ENCODE results near the gene LIAS. TPM values are rescaled to one million over a fixed set of nuclear protein-coding genes. Genes with fewer than 3 reads are reported as not detected.
"Not testable (repeated sequence)": the region's sequence is repeated elsewhere in the genome, so short reads cannot be mapped to it uniquely, and the experiment has no call there.

LIAS gene
- total and polyA plus RNA-seq, 5 experiments from 2014 or later: 14.6 to 28.0 (median 20.7) TPM

GRCh38 chr4:39456946-39457763 lies 1.7 kb upstream of the LIAS start:
- Mint-ChIP-seq H3K27me3 (peaks cover 0 to 2% (median 0%) of the 10 kb centered on the region in 5 donors), H3K9me3 (no peaks in the 10 kb centered on the region), H3K36me3 (peaks cover 8 to 72% (median 33%) of the 10 kb centered on the region in 3 donors), H3K4me3 (peak overlapping the region; percentile 87 to 99 (median 97)), H3K27ac (peak overlapping the region; percentile 83 to 100 (median 100)), H3K4me1 (peaks cover 12 to 52% (median 38%) of the 10 kb centered on the region in 4 donors)
- no peak for ATAC-seq
- no peak for DNase-seq
- POLR2A ChIA-PET: interaction anchor here (0.6 to 3.3 kb wide), 8 partner anchors 10 to 338 kb away, joined by 3 to 26 read pairs (median 4); partner anchors contain the start of gene SMIM14

- ATAC-seq: peak; percentile 11
- peaks cover 10 to 52% (median 38%) of the 10 kb centered on the region in 4 donors for H3K4me1 Mint-ChIP-seq
These were observed 723 bp upstream of the LIAS start for GRCh38 chr4:39458161-39458504.

GRCh38 chr4:39464886-39465501 lies 6.1 kb downstream of the LIAS start:
- Mint-ChIP-seq H3K27ac (no peak overlapping the region), H3K4me3 (no peak overlapping the region), H3K36me3 (peaks cover 0 to 51% (median 7%) of the 10 kb centered on the region in 3 donors)

More at GRCh38 chr4:39458161-39458504, 723 bp upstream of the LIAS start:
- POLR2A ChIA-PET: interaction anchor here (0.6 to 3.3 kb wide), 13 partner anchors 9 to 961 kb away, joined by 3 to 26 read pairs (median 6); partner anchors contain the start of genes PDS5A, RFC1, SMIM14 and UBE2K
- peak overlapping the region; percentile 98 to 100 (median 100) for H3K27ac Mint-ChIP-seq
- peaks cover 8 to 68% (median 26%) of the 10 kb centered on the region in 3 donors for H3K36me3 Mint-ChIP-seq
- not testable (repeated sequence) for H3K9me3 Mint-ChIP-seq, DNase-seq, H3K27me3 Mint-ChIP-seq
- H3K4me3 Mint-ChIP-seq: peak overlapping the region; percentile 87 to 99 (median 97)

GRCh38 chr4:39466747-39467146 lies 7.9 kb downstream of the LIAS start:
- H3K36me3 Mint-ChIP-seq: peaks cover 0 to 55% (median 7%) of the 10 kb centered on the region in 3 donors
- ATAC-seq (no peak), DNase-seq (no peak)
- POLR2A ChIA-PET: interaction anchor here (1.0 kb wide), 1 partner anchor 8 kb away, joined by 4 read pairs; the partner anchor contains the start of genes LIAS and RPL9
- H3K4me3 Mint-ChIP-seq: no peak overlapping the region
- H3K27me3 Mint-ChIP-seq: no peaks in the 10 kb centered on the region
- no peak overlapping the region for H3K27ac Mint-ChIP-seq
- H3K9me3 Mint-ChIP-seq: no peaks in the 10 kb centered on the region
- H3K4me1 Mint-ChIP-seq: peaks cover 0 to 7% (median 2%) of the 10 kb centered on the region in 4 donors

More at GRCh38 chr4:39464886-39465501, 6.1 kb downstream of the LIAS start:
- ATAC-seq (no peak), DNase-seq (no peak)
- H3K4me1 Mint-ChIP-seq: peaks cover 0 to 17% (median 4%) of the 10 kb centered on the region in 4 donors
- H3K27me3 Mint-ChIP-seq: no peaks in the 10 kb centered on the region
- no peaks in the 10 kb centered on the region for H3K9me3 Mint-ChIP-seq
- POLR2A ChIA-PET: interaction anchor here (0.6 kb wide), 1 partner anchor 99 kb away, joined by 3 read pairs; no protein-coding TSS in a partner anchor

- no peak for ATAC-seq
- H3K4me3 Mint-ChIP-seq: no peak overlapping the region
- no peak for DNase-seq
- no peak overlapping the region for H3K27ac Mint-ChIP-seq
- POLR2A ChIA-PET: interaction anchor here (1.0 kb wide), 1 partner anchor 9 kb away, joined by 4 read pairs; the partner anchor contains the start of genes LIAS and RPL9
- peaks cover 0 to 58% (median 10%) of the 10 kb centered on the region in 3 donors for H3K36me3 Mint-ChIP-seq
- no peaks in the 10 kb centered on the region for H3K27me3 Mint-ChIP-seq
- no peaks in the 10 kb centered on the region for H3K9me3 Mint-ChIP-seq
- peaks cover 0 to 7% (median 2%) of the 10 kb centered on the region in 4 donors for H3K4me1 Mint-ChIP-seq
These were observed 8.6 kb downstream of the LIAS start for GRCh38 chr4:39467464-39467863.

- H3K36me3 Mint-ChIP-seq: peaks cover 0 to 53% (median 6%) of the 10 kb centered on the region in 3 donors
- no peak overlapping the region for H3K4me3 Mint-ChIP-seq
- POLR2A ChIA-PET: interaction anchor here (0.7 to 1.8 kb wide), 4 partner anchors 10 to 1691 kb away, joined by 3 to 24 read pairs (median 4); partner anchors contain the start of genes LIAS, PDS5A and RPL9
- peak; percentile 81 to 84 for ATAC-seq
- peaks cover 0 to 7% (median 2%) of the 10 kb centered on the region in 4 donors for H3K4me1 Mint-ChIP-seq
- no peaks in the 10 kb centered on the region for H3K27me3 Mint-ChIP-seq
- peak overlapping the region in 5 of 10 donors; percentile 10 to 71 (median 53) for H3K27ac Mint-ChIP-seq
- peak in 5 of 10 donors; percentile 16 to 60 (median 45) for DNase-seq
- no peaks in the 10 kb centered on the region for H3K9me3 Mint-ChIP-seq
These were observed 10.7 kb downstream of the LIAS start for GRCh38 chr4:39469429-39470077.

GRCh38 chr4:39470402-39470801 lies 11.5 kb downstream of the LIAS start:
- Mint-ChIP-seq H3K27me3 (no peaks in the 10 kb centered on the region), H3K4me1 (peaks cover 0 to 7% (median 2%) of the 10 kb centered on the region in 4 donors), H3K36me3 (peaks cover 0 to 45% (median 3%) of the 10 kb centered on the region in 3 donors), H3K27ac (no peak overlapping the region), H3K9me3 (no peaks in the 10 kb centered on the region), H3K4me3 (no peak overlapping the region)
- no peak for DNase-seq
- POLR2A ChIA-PET: interaction anchor here (0.6 kb wide), 1 partner anchor 669 kb away, joined by 6 read pairs; no protein-coding TSS in a partner anchor
- ATAC-seq: no peak

- H3K9me3 Mint-ChIP-seq: no peaks in the 10 kb centered on the region
- H3K4me3 Mint-ChIP-seq: no peak overlapping the region
- ATAC-seq (no peak), DNase-seq (no peak)
- no peaks in the 10 kb centered on the region for H3K27me3 Mint-ChIP-seq
- peaks cover 0 to 44% (median 3%) of the 10 kb centered on the region in 3 donors for H3K36me3 Mint-ChIP-seq
- peaks cover 0 to 7% (median 2%) of the 10 kb centered on the region in 4 donors for H3K4me1 Mint-ChIP-seq
- H3K27ac Mint-ChIP-seq: no peak overlapping the region
- POLR2A ChIA-PET: no interaction called here
These were observed 13.5 kb downstream of the LIAS start for GRCh38 chr4:39472396-39472795.

- peak overlapping the region in 1 of 10 donors; percentile 16 for H3K27ac Mint-ChIP-seq
- POLR2A ChIA-PET: no interaction called here
- no peaks in the 10 kb centered on the region for H3K4me1 Mint-ChIP-seq
- DNase-seq (no peak), ATAC-seq (no peak)
- no peaks in the 10 kb centered on the region for H3K27me3 Mint-ChIP-seq
- H3K9me3 Mint-ChIP-seq: no peaks in the 10 kb centered on the region
- peaks cover 0 to 31% (median 3%) of the 10 kb centered on the region in 3 donors for H3K36me3 Mint-ChIP-seq
- no peak overlapping the region for H3K4me3 Mint-ChIP-seq
These were observed 17.5 kb downstream of the LIAS start for GRCh38 chr4:39476187-39476895.

GRCh38 chr4:39480251-39480650 lies 21.4 kb downstream of the LIAS start:
- H3K27me3 Mint-ChIP-seq: no peaks in the 10 kb centered on the region
- H3K9me3 Mint-ChIP-seq: peaks cover 0 to 4% (median 0%) of the 10 kb centered on the region in 9 donors
- DNase-seq (no peak), ATAC-seq (no peak)
- POLR2A ChIA-PET: no interaction called here
- H3K4me1 Mint-ChIP-seq: no peaks in the 10 kb centered on the region
- peaks cover 0 to 16% (median 4%) of the 10 kb centered on the region in 3 donors for H3K36me3 Mint-ChIP-seq
- H3K27ac Mint-ChIP-seq: peak overlapping the region in 2 of 10 donors; percentile 52 to 84
- H3K4me3 Mint-ChIP-seq: no peak overlapping the region

- no peaks in the 10 kb centered on the region for H3K4me1 Mint-ChIP-seq
- POLR2A ChIA-PET: no interaction called here
- H3K27ac Mint-ChIP-seq: peak overlapping the region in 1 of 10 donors; percentile 84
- peaks cover 0 to 14% (median 4%) of the 10 kb centered on the region in 3 donors for H3K36me3 Mint-ChIP-seq
- DNase-seq: peak in 1 of 10 donors; percentile 2
- ATAC-seq: no peak
- H3K27me3 Mint-ChIP-seq: no peaks in the 10 kb centered on the region
- H3K9me3 Mint-ChIP-seq: peaks cover 0 to 4% (median 0%) of the 10 kb centered on the region in 9 donors
- H3K4me3 Mint-ChIP-seq: peak overlapping the region in 1 of 10 donors; percentile 7
These were observed 22.2 kb downstream of the LIAS start for GRCh38 chr4:39480902-39481695.

All from naive thymus-derived CD8-positive, alpha-beta T cell (primary cell).